GM19238 (cell line): ENCODE data around the gene MARCKSL1.

Source experiments
- DNase-seq: peaks from one replicate; pipeline ENCODE4 v3.0.0; 2011; ENCODE audit warnings: low spot score; ENCODE audit not compliant: insufficient read length

MARCKSL1 gene

GRCh38 chr1:32353431-32353830 is 17.4 kb upstream of the MARCKSL1 start:
- no peak for DNase-seq

GRCh38 chr1:32352831-32353383 is 16.9 kb upstream of the MARCKSL1 start:
- DNase-seq: no peak

GRCh38 chr1:32352239-32352745 is 16.3 kb upstream of the MARCKSL1 start:
- no peak for DNase-seq

GRCh38 chr1:32351399-32352238 is 15.6 kb upstream of the MARCKSL1 start:
- peak; percentile 96 for DNase-seq

- peak; percentile 74 for DNase-seq
These were observed 14.9 kb upstream of the MARCKSL1 start for GRCh38 chr1:32350785-32351398.

GRCh38 chr1:32349211-32349708 is 13.2 kb upstream of the MARCKSL1 start:
- DNase-seq: no peak

- DNase-seq: no peak
These were observed 10.6 kb upstream of the MARCKSL1 start for GRCh38 chr1:32346532-32347157.

- DNase-seq: no peak
These were observed 9.3 kb upstream of the MARCKSL1 start for GRCh38 chr1:32345289-32345827.

- DNase-seq: no peak
These were observed 6.7 kb upstream of the MARCKSL1 start for GRCh38 chr1:32342704-32343103.

- DNase-seq: no peak
These were observed 5.9 kb upstream of the MARCKSL1 start for GRCh38 chr1:32341971-32342370.

- no peak for DNase-seq
These were observed 5.2 kb upstream of the MARCKSL1 start for GRCh38 chr1:32341186-32341757.

GRCh38 chr1:32339363-32339978 is 3.4 kb upstream of the MARCKSL1 start:
- no peak for DNase-seq

GRCh38 chr1:32338637-32339145 is 2.7 kb upstream of the MARCKSL1 start:
- DNase-seq: no peak

GRCh38 chr1:32337855-32338636 is 2.0 kb upstream of the MARCKSL1 start:
- no peak for DNase-seq

- peak; percentile 52 for DNase-seq
These were observed 1.1 kb upstream of the MARCKSL1 start for GRCh38 chr1:32336963-32337675.

GRCh38 chr1:32336591-32336932 is 529 bp upstream of the MARCKSL1 start:
- no peak for DNase-seq

GRCh38 chr1:32335535-32335789 is 571 bp downstream of the MARCKSL1 start:
- DNase-seq: no peak

GRCh38 chr1:32334864-32335534 is 1.0 kb downstream of the MARCKSL1 start:
- DNase-seq: peak; percentile 59
